HG02870 (cell line): ENCODE data around the gene ACYP1.

Source experiments
- ATAC-seq: cut with Tn5 transposase; IDR thresholded peaks from one replicate; pipeline ENCODE4 v1.9.1; 2021; ENCODE audit warnings: mild to moderate bottlenecking, moderate library complexity; ENCODE audit not compliant: unreplicated experiment

Gene ACYP1

DNA sequence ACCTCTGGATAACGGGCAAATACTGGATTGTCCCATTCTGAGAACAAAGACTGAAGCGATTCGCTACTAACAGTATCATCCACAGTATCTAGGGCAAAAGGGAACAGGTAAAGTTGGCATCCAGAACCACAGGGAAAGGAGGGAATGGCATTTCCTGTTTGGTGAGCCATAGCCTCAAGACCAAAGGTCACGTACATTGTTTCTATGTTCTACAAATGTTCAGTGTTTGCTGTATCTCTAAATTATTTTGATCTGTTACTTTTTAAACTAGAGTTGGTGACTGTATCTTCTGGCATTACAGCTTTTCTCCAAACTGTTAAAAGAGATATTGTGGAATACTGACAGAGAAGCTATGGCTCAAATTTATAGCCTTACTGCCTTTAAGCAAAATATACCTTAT lies 22.2 kb downstream of the ACYP1 start:
- ATAC-seq, result no peak

DNA sequence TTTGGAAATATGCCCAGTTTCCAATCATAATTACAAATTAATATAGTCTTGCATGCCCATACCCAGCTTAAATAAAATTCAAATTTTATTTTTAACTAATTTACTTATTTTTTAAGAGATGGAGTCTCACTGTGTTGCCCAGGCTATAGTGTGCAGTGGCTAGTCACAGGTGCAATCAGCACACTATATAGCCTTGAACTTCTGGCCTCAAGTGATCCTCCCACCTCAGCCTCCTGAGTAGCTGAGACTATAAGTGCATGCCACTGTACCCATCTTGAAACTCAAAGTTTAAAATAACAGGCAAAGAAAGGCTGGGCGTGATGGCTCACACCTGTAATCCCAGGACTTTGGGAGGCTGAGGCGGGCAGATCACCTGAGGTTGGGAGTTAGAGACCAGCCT lies 22.9 kb downstream of the ACYP1 start:
- no peak for ATAC-seq

DNA sequence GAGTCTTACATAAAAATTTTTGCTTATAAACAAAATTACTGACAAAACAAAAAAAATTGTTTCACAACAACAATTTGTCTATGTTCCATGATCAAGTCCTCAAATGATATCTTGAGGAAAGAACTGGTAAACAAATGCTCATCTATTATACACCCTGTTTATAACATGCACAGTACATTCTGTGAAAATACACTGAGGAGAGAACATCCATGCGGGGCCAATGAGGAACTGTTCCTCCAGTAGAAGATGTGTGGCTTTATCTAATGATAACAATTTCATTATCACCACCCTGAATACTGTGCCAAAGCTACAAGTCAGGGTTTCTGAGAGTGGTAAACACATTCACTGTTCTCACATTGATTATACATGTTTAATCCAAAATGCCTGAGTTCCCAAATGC lies 23.3 kb downstream of the ACYP1 start:
- no peak for ATAC-seq

DNA sequence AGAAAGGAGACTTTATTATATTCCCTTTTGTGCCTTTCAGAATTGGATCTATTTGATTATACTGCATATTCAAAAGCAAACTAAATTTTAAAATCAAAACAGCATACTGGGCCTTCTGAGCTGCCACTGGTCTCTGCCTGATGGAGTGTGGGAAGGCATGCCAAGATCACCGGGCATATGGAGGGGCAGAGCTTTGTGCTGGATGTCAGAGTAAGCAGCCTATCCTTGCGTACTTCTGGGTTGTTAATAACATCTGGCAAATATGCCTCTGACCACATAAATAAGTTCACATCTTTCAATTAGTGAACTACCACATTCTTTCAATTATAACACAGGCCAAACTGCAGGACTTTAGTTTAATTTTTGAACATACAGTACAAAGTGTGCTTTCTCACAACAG lies 30.9 kb downstream of the ACYP1 start:
- no peak for ATAC-seq

DNA sequence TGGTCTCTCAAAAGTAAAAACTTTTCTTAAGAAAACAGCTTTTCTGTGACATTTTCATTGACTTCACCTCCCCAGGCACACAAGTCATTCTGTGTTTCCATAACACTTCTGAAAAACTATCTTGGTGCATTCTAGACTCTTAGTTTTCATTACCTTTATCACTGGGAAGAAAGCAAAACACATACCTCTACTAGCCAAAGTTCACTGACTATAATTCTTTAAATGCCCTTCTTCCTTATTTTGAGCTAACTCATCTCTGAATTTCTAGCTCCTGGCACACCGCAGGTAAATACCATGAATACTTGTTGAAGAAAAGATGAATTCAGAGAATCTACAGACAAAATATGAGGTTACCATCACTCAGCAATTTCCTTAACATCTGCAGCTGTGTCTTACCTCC lies 33.7 kb downstream of the ACYP1 start:
- ATAC-seq, result no peak

DNA sequence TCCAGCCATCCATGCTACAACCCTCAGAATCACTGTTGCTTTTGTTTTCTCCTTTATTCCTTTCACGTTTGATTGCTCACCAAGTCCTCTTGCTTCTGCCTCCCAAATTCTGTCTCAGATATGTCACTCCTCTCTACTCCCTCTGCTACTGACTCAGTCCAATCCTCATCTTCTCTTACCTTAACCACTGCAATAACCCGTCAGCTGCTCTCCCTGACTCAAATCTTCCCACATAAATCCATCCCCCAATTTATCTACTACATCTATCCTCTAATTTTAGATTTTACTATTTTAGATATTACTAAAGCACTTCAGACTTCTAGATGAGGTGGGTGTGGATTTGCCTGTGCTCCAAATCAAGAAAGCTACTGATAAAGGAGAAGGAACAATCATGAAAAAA lies 37.9 kb downstream of the ACYP1 start:
- ATAC-seq, result no peak

DNA sequence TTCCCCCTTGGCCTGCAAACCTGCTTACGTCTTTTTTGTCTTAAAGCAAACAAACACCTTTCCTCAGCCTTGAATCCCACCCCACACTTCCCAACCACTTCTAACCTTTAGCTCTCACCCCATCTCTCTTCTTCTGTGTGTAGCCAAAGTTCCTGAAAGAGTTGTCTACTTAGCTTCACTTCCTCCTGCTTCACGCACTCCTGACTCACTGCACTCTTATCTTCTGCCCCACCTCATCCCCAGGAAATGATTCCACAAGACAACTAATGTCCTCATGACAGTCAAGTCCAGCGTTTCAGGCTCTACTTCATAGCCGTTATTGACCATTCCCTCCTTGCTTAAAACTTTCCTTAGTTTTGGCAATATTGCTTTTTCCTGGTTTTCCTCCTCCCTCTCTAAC lies 38.7 kb downstream of the ACYP1 start:
- no peak for ATAC-seq

DNA sequence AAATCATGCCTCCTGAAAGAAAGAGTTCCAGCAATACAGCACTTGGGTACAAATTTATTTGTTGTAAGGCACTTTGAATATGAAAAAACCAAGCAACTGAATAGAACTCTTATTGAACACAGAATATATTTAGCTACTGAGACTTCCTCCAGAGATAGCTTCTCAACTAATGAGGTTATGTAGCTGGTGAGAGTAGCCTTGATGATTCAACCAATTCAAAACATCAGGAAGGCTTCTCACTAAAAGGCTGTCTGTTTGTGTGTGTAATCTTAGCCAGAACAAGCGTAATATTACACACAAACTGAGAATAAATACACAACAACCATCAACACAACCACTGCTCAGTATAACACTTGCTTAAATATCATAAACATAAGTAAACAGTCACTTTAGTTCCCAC lies 40.7 kb downstream of the ACYP1 start:
- ATAC-seq, result no peak

DNA sequence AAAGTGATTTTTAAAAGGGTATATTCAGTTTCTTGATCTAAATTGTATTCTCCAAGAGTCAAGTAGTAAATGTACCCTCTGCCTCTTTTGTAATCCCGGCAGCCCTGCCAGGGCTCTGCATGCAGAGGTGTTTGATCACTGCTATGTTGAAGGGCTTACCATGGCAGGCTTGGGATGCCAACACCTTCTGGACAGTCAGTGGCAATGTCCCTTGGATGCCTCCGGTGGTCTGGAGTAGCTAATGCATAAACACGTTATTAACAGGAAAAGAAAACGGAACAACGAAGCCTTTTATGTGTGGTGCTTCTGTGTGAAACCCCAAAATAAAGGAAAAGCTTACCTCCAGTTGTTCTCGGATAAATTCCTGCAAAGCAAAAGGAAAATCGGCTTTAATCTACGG lies 41.2 kb downstream of the ACYP1 start:
- ATAC-seq, result no peak

DNA sequence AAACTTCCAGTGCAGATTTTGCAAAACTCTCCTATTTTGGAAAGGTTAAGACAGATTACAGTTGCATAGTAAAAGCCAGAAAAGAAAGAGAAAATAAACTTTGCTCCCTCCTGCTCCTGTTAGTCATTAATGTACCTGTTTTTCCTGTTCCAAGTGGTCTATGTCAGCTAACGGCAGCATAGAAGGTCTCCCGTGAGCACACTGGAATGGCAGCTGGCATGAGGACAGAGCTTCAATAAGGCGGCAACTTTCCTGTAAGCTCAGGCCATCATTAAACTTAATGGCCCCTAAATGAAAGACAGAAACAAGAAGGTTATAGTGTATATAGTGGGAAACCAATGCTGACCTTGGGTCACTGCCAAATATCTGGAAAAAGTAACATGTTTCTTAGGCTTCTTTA lies 45.1 kb downstream of the ACYP1 start:
- no peak for ATAC-seq

DNA sequence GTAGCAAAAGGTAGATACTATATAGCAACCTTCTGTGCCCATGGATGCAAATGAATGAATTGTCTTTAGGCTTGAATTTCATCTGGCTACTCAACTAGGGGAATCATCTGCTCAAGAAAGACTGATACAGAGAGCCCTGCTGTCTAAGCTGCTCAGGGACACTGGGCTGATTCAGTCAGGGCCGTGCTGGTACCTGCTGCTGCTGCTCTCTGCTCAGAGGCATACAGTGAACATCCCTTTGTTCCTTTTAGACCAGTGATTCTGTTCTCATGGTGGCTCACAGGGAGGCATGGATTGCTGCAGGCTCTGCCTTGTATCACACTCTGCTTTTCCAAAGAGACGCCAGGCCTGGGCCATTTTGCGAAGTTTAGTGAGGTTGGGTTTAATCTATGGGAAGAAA lies 47.0 kb downstream of the ACYP1 start:
- ATAC-seq, result no peak

DNA sequence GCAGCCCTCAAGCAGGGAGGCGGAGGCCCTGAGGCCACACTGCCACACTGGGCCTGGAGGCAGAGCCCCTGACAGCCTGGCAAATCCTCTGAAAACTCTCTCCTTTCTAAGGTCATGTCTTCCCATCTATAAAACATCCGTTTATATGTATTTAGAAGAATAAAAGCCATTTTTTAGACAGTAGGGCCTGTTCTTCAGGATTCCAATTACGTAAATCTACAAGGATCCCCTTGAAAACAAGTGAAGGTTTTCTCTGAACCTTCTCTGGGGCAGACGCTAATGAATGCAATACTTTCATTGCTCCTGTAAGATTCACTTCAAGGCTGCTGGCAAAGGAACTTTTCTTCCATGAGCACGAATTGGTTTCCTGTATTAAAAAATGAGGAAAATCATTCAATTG lies 48.3 kb downstream of the ACYP1 start:
- ATAC-seq, result no peak

DNA sequence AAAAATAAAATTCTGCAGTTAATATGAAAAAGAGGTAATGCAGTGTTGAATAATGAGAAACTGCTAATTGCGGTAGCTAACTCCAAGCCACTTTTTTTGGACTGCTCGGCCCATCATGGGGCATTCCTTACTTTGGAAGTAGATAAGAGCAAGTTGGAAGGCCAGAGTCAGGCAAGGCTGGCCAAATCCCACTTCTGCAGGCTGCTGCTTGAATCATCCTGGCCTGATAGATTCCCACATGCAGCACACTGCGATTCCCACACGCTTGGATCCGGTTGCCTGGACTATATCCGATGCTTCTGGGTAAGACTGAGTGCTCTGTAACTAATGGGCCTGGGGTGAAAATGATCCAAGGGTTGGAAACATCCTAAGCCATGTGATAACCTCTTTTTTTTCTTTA lies 50.5 kb downstream of the ACYP1 start:
- ATAC-seq, result no peak

DNA sequence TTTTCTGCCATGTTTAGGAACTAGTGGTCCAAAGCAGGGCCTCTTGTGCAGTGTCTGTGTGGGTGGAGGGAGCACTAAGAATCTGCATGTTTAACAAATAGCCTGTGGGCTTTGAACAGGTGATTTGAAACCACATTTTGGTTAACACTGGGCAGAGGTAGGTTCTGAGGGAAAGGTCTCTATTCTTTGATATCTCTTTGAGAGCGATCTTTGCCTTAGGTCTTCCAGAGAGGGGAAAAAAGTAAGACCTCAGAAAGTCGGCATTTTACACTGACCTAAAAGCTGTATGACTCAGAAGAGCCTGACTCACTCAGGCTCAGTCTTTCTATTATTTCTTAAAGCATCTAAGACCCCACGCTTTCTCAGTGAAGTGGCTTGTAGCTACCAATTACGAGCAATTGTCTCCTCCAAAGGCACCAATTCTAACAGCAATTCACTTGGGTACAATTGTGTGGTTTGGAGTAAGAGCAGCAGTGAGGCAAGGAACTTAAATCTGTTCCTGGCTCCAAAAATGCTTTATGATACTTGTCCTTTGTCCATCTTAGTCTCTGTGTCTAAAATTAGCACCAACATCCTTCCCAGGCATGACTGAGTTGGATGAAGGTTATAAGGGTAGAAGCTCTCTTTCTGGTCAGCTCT lies 52.3 kb downstream of the ACYP1 start:
- no peak for ATAC-seq

DNA sequence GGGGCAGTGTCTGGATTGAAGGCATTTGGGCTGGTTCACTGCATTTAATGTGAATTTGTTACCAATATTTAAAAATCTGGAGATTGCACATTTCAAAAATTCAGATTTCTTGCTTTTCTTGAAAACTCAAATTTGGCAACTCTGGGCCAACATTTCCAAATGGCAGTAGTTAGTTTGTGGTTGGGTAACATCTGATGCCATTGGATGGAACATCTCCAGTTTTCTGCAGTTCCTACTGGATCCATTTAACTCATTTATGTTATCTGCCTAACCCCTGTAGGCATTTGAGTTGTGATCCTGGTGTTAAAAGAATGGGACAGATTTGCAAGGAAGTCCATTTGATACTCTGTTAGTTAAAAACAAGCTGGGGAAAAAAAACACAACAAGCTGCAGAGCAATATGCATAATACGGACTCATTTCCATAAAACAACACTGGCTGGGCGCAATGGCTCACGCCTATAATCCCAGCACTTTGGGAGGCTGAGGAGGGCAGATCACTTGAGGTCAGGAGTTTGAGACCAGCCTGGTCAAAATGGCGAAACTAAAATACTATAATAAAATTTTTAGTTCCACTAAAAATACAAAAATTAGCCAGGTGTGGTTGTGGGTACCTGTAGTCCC lies 53.2 kb downstream of the ACYP1 start:
- ATAC-seq, result no peak

DNA sequence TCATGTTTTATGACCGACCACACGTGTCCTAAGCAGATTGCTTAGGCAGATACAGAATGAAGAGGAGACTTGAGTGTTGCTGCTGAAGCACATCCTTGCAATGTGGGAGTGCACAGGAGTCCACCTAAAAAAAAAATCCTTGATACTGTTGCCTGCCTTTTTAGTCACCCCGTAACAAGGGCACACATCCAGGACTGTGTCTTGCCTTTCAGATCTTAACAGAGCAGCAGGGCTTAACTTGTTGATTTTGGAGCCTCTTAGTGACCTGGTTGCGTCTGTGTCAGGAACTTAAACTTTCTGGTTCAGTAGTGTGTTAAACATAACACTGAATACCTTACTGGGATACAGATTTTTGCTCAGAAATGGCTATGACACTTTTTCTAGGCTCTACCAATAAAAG lies 54.6 kb downstream of the ACYP1 start:
- ATAC-seq, result no peak

DNA sequence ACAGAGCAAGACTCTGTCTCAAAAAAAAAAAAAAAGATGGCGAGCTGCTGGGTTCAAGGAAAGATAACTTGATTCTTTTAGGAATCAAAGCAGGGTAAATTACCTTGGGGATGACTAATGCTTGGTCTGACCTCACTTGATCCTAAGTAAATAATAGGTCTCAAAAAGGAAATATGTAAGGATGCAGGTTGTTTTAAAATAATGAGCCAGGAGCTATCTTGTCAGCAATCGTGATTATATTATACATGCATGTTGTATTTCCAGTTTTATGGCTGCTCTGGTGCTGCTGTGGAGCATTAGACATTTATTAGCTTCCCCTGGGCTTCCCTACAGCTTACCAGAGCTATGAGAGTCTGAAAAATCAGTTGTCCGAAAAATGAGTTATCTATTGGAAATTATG lies 58.5 kb downstream of the ACYP1 start:
- no peak for ATAC-seq

DNA sequence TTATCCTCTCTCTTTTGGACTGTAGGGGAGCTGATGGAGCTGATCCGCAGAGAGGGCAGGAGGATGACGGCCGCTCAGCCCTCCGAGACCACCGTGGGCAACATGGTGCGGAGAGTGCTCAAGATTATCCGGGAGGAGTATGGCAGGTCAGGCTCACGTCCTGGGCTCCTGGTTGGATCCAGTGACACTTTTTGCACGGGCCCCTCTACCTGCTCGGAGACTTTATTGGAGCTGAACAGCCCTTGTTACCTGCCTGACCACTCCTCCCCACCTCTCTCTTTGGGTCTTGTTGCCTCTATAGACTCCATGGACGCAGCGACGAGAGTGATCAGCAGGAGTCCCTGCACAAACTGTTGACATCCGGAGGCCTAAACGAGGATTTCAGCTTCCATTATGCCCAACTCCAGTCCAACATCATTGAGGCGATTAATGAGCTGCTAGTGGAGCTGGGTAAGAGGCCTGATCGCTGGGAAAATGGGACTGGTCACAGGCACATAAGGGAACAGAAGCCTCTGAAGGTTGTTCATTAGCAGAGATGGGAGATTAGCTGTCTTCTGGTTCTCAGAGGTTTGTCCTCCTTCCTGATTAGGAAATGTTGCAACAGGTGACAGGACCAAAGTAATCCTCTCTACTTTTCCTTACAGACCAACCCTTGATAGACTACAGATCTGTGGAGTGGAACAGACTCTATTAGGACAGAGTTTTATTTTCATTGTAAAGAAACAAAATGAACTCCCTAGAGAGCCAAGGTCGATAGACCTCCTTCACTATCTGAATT lies 60.4 kb downstream of the ACYP1 start:
- no peak for ATAC-seq
